NOMO-1 treated with dmso at 0.1 percent for 144 hours (cell line): ENCODE data around the gene SLITRK4.

ENCODE experiments used
- DNase-seq: peaks from one replicate; lab custom pipeline; 2025; ENCODE audit not compliant: unreplicated experiment; lab: John Stamatoyannopoulos, UW

SLITRK4 gene

GRCh38 chrX:143635915-143636314, at the start of gene SLITRK4:
SLITRK4 (minus strand) TSS chrX:143636101; CDS start chrX:143631108, 4,993 bp downstream.
- no peak for DNase-seq

- no peak for DNase-seq
Measured at GRCh38 chrX:143683486-143683885, 47.6 kb upstream of the SLITRK4 start.

GRCh38 chrX:143674926-143675325, 39.0 kb upstream of the SLITRK4 start:
- no peak for DNase-seq

GRCh38 chrX:143669395-143669794, 33.5 kb upstream of the SLITRK4 start:
- DNase-seq, result no peak

- no peak for DNase-seq
Measured at GRCh38 chrX:143664302-143664701, 28.4 kb upstream of the SLITRK4 start.

- DNase-seq, result no peak
Measured at GRCh38 chrX:143663755-143664154, 27.9 kb upstream of the SLITRK4 start.

GRCh38 chrX:143661286-143661685, 25.4 kb upstream of the SLITRK4 start:
- no peak for DNase-seq

GRCh38 chrX:143648705-143649104, 12.8 kb upstream of the SLITRK4 start:
- DNase-seq, result peak; percentile 8

- DNase-seq, result no peak
Measured at GRCh38 chrX:143642426-143642825, 6.5 kb upstream of the SLITRK4 start.

GRCh38 chrX:143636831-143637230, 930 bp upstream of the SLITRK4 start:
- DNase-seq, result no peak

- DNase-seq, result no peak
Measured at GRCh38 chrX:143634663-143635455, 1.0 kb downstream of the SLITRK4 start.

GRCh38 chrX:143634309-143634662, 1.6 kb downstream of the SLITRK4 start:
- no peak for DNase-seq

- no peak for DNase-seq
Measured at GRCh38 chrX:143633461-143634308, 2.2 kb downstream of the SLITRK4 start.

GRCh38 chrX:143632625-143633410, 3.1 kb downstream of the SLITRK4 start:
- DNase-seq, result peak; percentile 8

- DNase-seq, result no peak
Measured at GRCh38 chrX:143623657-143624056, 12.2 kb downstream of the SLITRK4 start.

- DNase-seq, result no peak
Measured at GRCh38 chrX:143621276-143621675, 14.6 kb downstream of the SLITRK4 start.

GRCh38 chrX:143615851-143616250, 20.1 kb downstream of the SLITRK4 start:
- DNase-seq, result no peak

- DNase-seq, result no peak
Measured at GRCh38 chrX:143601809-143602208, 34.1 kb downstream of the SLITRK4 start.

- DNase-seq, result no peak
Measured at GRCh38 chrX:143581240-143581639, 54.7 kb downstream of the SLITRK4 start.

GRCh38 chrX:143580266-143580665, 55.6 kb downstream of the SLITRK4 start:
- DNase-seq, result peak; percentile 25
